ENCODE measurements around the gene ATP2B2.

DNA sequence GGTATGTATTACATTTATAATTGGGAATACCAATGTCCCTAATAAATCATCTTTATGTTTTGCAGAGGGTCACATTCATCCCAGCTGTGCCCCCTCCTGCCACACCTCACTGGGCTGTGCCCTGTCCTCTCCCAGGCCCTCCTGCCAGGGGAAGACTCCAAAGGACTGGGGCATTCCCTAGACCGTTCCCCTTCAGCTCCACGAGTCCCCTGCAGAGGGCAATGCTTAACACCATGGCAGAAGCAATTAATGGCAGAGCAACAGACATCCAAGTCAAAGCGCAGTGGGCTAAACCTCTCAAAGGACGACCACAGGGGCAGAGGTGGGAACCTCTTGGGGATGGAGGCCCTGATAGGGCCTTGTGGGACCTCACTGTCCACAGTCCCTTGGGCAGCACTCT, 113.1 kb downstream of the ATP2B2 start:
- TF ChIP-seq CTCF (IDR thresholded peaks at IDR 0.05) (no peak), POLR2A (IDR thresholded peaks at IDR 0.05) (no peak), POLR2AphosphoS5 (IDR thresholded peaks at IDR 0.05) (no peak), EP300 (IDR thresholded peaks at IDR 0.05; ENCODE audit: low read depth) (no peak)

Measured in transverse colon (tissue), 4 donors.